Measurements from ENCODE around the gene TNFRSF12A.

DNA sequence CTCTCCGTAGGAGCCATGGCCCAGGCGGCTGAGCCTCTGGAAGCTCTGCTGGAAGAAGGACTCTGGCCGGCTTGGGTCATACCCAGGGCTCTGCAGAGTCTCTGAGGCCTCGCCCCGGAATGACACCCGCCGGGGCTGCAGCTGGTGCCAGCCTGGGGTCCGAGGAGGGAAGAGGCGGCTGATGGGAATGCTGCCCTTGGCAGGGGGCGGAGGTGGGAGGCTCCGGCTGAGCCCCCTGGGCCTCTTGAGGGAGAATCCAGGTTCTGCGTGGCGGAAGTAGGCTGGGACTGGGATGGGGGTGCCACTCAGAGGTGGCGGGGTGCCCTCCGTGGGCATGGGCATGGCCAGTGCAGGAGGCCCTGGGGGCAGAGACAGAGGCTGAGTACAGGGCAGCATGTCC lies 43.5 kb upstream of the TNFRSF12A start:
- TF ChIP-seq, protein P1, sequence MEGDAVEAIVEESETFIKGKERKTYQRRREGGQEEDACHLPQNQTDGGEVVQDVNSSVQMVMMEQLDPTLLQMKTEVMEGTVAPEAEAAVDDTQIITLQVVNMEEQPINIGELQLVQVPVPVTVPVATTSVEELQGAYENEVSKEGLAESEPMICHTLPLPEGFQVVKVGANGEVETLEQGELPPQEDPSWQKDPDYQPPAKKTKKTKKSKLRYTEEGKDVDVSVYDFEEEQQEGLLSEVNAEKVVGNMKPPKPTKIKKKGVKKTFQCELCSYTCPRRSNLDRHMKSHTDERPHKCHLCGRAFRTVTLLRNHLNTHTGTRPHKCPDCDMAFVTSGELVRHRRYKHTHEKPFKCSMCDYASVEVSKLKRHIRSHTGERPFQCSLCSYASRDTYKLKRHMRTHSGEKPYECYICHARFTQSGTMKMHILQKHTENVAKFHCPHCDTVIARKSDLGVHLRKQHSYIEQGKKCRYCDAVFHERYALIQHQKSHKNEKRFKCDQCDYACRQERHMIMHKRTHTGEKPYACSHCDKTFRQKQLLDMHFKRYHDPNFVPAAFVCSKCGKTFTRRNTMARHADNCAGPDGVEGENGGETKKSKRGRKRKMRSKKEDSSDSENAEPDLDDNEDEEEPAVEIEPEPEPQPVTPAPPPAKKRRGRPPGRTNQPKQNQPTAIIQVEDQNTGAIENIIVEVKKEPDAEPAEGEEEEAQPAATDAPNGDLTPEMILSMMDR (IDR thresholded peaks at IDR 0.05) = no peak
- TF ChIP-seq POLR2AphosphoS5 (IDR thresholded peaks at IDR 0.05; ENCODE audit: low read depth, low read length) = no peak
- no peak for TF ChIP-seq TCF7L2 (IDR thresholded peaks at IDR 0.05; ENCODE audit: low read depth, low read length)
- TF ChIP-seq, protein P2, sequence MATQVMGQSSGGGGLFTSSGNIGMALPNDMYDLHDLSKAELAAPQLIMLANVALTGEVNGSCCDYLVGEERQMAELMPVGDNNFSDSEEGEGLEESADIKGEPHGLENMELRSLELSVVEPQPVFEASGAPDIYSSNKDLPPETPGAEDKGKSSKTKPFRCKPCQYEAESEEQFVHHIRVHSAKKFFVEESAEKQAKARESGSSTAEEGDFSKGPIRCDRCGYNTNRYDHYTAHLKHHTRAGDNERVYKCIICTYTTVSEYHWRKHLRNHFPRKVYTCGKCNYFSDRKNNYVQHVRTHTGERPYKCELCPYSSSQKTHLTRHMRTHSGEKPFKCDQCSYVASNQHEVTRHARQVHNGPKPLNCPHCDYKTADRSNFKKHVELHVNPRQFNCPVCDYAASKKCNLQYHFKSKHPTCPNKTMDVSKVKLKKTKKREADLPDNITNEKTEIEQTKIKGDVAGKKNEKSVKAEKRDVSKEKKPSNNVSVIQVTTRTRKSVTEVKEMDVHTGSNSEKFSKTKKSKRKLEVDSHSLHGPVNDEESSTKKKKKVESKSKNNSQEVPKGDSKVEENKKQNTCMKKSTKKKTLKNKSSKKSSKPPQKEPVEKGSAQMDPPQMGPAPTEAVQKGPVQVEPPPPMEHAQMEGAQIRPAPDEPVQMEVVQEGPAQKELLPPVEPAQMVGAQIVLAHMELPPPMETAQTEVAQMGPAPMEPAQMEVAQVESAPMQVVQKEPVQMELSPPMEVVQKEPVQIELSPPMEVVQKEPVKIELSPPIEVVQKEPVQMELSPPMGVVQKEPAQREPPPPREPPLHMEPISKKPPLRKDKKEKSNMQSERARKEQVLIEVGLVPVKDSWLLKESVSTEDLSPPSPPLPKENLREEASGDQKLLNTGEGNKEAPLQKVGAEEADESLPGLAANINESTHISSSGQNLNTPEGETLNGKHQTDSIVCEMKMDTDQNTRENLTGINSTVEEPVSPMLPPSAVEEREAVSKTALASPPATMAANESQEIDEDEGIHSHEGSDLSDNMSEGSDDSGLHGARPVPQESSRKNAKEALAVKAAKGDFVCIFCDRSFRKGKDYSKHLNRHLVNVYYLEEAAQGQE (IDR thresholded peaks at IDR 0.05; ENCODE audit: insufficient read depth in 1 of 2, low read depth in 2 of 2, low read length in 1 of 2) = no peak
- no peak for TF ChIP-seq SIN3A (IDR thresholded peaks at IDR 0.05; ENCODE audit: borderline replicate concordance, insufficient read depth, low read depth, low read length)
